Measurements from ENCODE around the gene NME4. TPM values are rescaled to one million over a fixed set of nuclear protein-coding genes. Genes with fewer than 3 reads are reported as not detected.
"Not testable (repeated sequence)": the region's sequence is repeated elsewhere in the genome, so short reads cannot be mapped to it uniquely, and the experiment has no call there.

Gene NME4
- total and polyA plus RNA-seq, 3 donors from 2014 or later, result 79.2 to 107 (median 87.5) TPM

- WGBS, 2 donors, result 49 to 71% methylated on average over 19 of the region's 19 CpGs
These were observed 10.3 kb upstream of the NME4 start for GRCh38 chr16:386641-387156.

GRCh38 chr16:387761-388666 lies 9.0 kb upstream of the NME4 start:
- Histone ChIP-seq H3K4me1 (peaks cover 38% of the 10 kb centered on the region), H3K27ac (peak overlapping the region; percentile 48 to 77)
- H3K4me3 ChIP-seq; H3K9me3 ChIP-seq; H3K36me3 ChIP-seq (ENCODE audit: low read depth, missing control alignments); H3K27me3 ChIP-seq; intact Hi-C loops (cut with DNase I; ENCODE audit: low total_unique reads): not testable (repeated sequence)
- 30 to 54% methylated on average over 20 of the region's 20 CpGs for WGBS, 2 donors
- peak; percentile 89 for DNase-seq

More at GRCh38 chr16:386641-387156, 10.3 kb upstream of the NME4 start:
- no peak overlapping the region for H3K4me3 ChIP-seq
- no peaks in the 10 kb centered on the region for H3K36me3 ChIP-seq (ENCODE audit: low read depth, missing control alignments)
- no peaks in the 10 kb centered on the region for H3K9me3 ChIP-seq
- peaks cover 41% of the 10 kb centered on the region for H3K4me1 ChIP-seq
- intact Hi-C loops (cut with DNase I; ENCODE audit: low total_unique reads), result no loop called here
- H3K27ac ChIP-seq, result peak overlapping the region; percentile 48 to 55
- H3K27me3 ChIP-seq, result no peaks in the 10 kb centered on the region
- TF ChIP-seq CTCF (IDR thresholded peaks at IDR 0.05) (no peak), POLR2A (IDR thresholded peaks at IDR 0.05) (no peak)
- peak; percentile 79 for DNase-seq

GRCh38 chr16:389352-389751 lies 7.6 kb upstream of the NME4 start:
- Histone ChIP-seq H3K4me1 (peaks cover 27% of the 10 kb centered on the region), H3K36me3 (ENCODE audit: low read depth, missing control alignments) (no peaks in the 10 kb centered on the region), H3K27ac (peak overlapping the region; percentile 48 to 77), H3K4me3 (no peak overlapping the region), H3K9me3 (no peaks in the 10 kb centered on the region), H3K27me3 (no peaks in the 10 kb centered on the region)
- intact Hi-C loops (cut with DNase I; ENCODE audit: low total_unique reads), result no loop called here
- 67 to 84% methylated on average over 10 of the region's 10 CpGs for WGBS, 2 donors
- no peak for TF ChIP-seq POLR2A (IDR thresholded peaks at IDR 0.05)
- TF ChIP-seq CTCF (IDR thresholded peaks at IDR 0.05), result no peak
- DNase-seq, result no peak

GRCh38 chr16:391885-392335 lies 5.1 kb upstream of the NME4 start:
- 82 to 86% methylated on average over 4 to 7 of the region's 7 CpGs for WGBS, 2 donors
- H3K9me3 ChIP-seq, result no peaks in the 10 kb centered on the region
- H3K4me1 ChIP-seq, result peaks cover 31% of the 10 kb centered on the region
- intact Hi-C loops (cut with DNase I; ENCODE audit: low total_unique reads), result no loop called here
- TF ChIP-seq CTCF (IDR thresholded peaks at IDR 0.05), result peak; percentile 33 to 67 (median 61)
- TF ChIP-seq POLR2A (IDR thresholded peaks at IDR 0.05), result no peak
- DNase-seq, result peak; percentile 74
- no peaks in the 10 kb centered on the region for H3K27me3 ChIP-seq
- no peak overlapping the region for H3K4me3 ChIP-seq
- H3K27ac ChIP-seq, result no peak overlapping the region
- no peaks in the 10 kb centered on the region for H3K36me3 ChIP-seq (ENCODE audit: low read depth, missing control alignments)

GRCh38 chr16:392450-393030 lies 4.5 kb upstream of the NME4 start:
- intact Hi-C loops (cut with DNase I; ENCODE audit: low total_unique reads), result no loop called here
- DNase-seq, result no peak

More at GRCh38 chr16:392450-393030, 4.5 kb upstream of the NME4 start:
- no peaks in the 10 kb centered on the region for H3K9me3 ChIP-seq
- H3K36me3 ChIP-seq (ENCODE audit: low read depth, missing control alignments), result no peaks in the 10 kb centered on the region
- H3K27me3 ChIP-seq, result no peaks in the 10 kb centered on the region
- TF ChIP-seq POLR2A (IDR thresholded peaks at IDR 0.05), result no peak
- H3K27ac ChIP-seq, result no peak overlapping the region
- 93 to 97% methylated on average over 7 of the region's 7 CpGs for WGBS, 2 donors
- no peak overlapping the region for H3K4me3 ChIP-seq
- peaks cover 27% of the 10 kb centered on the region for H3K4me1 ChIP-seq

Data from testis (tissue), 3 donors.